HG02763 (cell line): ENCODE data around the gene MS4A10.

ENCODE experiments used
- ATAC-seq: cut with Tn5 transposase; IDR thresholded peaks from one replicate; pipeline ENCODE4 v1.9.1; 2021; ENCODE audit warnings: mild to moderate bottlenecking, moderate library complexity; ENCODE audit not compliant: unreplicated experiment

The MS4A10 gene

DNA sequence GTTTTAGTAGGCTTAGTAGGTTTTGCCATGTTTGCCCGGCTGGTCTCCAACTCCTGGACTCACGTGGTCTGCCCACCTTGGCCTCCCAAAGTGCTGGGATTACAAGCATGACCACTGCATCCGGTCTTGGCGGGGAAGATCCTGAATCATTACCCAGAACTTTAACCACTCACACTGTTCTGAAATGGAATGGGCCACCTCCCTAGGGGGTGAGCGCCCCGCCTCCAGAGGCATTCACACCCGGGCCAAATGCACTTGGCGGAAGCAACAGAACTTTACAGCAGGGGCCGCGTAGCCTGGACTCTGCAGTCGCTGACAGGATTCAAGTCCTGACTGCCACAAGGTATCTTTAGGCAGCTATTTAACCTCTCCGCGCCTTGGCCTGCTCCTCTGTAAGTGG, 62.1 kb downstream of the MS4A10 start:
- no peak for ATAC-seq

- no peak for ATAC-seq
Measured at GRCh38 chr11:60847896-60848295, 62.8 kb downstream of the MS4A10 start.

- ATAC-seq = no peak
Measured at GRCh38 chr11:60848714-60849151, 63.6 kb downstream of the MS4A10 start.

- ATAC-seq = no peak
Measured at GRCh38 chr11:60849641-60850520, 64.7 kb downstream of the MS4A10 start.
